Renal cortical epithelial cell (primary cell): ENCODE data around the gene CLMN. TPM values are rescaled to one million over a fixed set of nuclear protein-coding genes. Genes with fewer than 3 reads are reported as not detected.
"Not testable (repeated sequence)": the region's sequence is repeated elsewhere in the genome, so short reads cannot be mapped to it uniquely, and the experiment has no call there.

ENCODE experiments used
- DNase-seq: peaks from one replicate; pipeline ENCODE4 v3.0.0-alpha.2; 2011; ENCODE audit warnings: low read depth
- total RNA-seq: library from RNA; depleted of rRNA; stranded (reverse); fragments of >200 nt; gene quantifications from 2 replicates; pipeline ENCODE4 v1.2.3, GENCODE V29; 2014

The CLMN gene
- total RNA-seq, 1 donor from 2014 or later: 30.3 TPM

DNA sequence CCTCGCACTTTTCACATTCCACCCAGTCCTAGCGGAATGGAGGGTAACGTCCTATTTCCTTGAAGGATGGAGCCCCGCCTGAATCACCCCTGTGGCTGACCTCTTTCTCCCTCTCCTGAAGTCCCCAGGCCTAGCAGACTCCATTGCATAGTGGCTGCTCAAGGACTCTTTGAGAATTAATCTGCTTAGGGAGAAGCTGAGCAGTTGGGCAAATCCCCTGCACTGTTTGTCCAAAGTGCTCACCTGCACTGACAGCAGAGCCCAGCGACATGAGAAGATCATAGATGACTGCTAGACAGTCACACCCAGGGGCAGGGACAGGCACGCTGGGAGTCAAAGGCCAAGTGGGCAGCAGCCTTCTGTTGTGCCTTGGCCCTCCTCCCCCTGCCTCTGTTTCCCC lies 124.7 kb downstream of the CLMN start:
- DNase-seq: no peak

DNA sequence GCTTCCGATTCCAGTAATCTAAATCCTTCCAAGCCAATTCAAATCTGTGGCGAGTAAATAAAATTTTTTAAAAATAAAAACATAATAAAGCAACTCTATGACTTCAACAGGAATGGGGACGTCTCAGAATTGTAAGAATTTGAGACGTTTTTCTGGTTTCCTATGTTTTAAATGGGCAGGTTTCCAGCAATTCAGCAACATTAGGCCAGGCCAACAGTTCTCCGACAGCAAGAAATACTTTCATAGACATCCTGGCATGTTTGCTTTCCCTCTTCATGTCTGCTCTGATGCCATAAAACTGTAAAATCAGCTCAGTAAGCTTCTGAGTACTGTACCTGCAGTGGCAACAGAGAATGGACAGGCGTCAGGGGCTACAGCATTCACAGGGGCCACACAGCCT lies 126.6 kb downstream of the CLMN start:
- no peak for DNase-seq

DNA sequence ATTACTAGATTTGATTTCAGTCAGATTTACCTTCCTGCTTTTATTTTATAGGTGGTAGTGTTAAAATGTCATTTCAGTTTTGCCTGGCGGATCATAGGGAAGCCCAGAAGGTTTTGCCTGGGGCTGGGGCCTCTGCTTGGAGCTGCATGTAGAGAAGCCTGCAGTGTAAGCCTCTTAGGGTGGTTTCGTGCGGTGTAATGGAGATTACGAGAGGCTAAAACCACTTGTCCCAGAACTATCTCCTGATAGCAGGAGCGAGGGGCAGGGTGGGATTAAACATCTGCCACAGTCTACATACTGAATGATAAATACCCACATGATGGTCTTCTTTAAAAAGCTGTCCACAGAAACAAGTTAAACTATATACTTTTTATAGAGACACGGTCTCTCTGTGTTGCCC lies 127.4 kb downstream of the CLMN start:
- no peak for DNase-seq

DNA sequence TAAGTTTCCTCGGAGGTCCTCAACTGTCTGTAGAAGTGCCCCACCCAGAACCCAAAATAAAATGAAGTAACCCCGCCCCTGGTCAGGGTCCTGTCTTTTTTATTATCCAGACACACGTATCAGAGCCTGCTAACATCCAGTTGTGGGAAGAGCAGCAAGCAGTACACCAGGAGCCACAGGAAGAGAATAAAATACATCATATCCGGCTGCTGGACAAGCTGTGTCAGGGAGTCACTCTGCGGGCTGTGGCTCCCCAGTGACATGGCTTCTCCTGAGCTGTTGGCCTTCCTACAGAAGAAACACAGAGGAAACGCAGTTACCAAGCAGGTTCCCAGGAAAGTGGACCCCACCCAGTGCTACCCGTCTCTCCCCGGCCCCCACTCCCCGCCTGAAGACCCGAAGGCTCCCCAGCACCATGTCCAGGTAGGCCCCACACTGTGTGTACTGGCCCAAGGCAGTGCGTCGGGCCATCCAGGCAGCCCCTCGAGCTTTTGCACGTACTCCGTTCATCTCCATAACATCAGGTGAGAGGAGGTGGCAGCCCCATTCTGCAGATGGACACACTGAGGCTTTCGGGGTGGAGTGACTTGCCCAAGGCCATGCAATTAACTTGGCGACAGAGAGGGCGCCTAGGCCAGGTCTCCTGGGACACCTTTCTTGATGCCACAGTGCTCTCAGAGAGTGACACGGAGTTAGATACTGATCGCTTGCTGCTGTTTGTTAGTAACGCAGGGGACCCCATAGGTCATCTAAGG lies 128.1 kb downstream of the CLMN start:
- no peak for DNase-seq

DNA sequence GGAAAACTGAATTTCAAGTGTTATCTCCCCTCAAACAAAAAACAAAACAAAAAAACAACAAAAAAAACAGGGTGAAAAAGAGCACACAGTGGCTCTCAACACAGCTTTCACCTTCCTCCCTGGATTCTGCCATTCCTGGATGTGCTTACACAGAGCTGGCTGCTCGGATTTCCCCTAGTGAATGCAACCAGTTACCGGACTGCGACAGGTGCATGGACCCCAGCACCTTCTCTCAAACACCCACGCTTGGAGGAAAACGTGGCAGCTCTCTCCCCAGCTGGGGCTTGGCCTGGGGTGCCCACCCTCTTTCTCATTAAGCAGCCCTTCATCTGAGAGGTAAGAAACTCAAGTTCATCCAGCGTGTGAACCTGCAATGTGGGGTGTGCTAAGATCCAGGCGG lies 128.9 kb downstream of the CLMN start:
- DNase-seq: no peak

DNA sequence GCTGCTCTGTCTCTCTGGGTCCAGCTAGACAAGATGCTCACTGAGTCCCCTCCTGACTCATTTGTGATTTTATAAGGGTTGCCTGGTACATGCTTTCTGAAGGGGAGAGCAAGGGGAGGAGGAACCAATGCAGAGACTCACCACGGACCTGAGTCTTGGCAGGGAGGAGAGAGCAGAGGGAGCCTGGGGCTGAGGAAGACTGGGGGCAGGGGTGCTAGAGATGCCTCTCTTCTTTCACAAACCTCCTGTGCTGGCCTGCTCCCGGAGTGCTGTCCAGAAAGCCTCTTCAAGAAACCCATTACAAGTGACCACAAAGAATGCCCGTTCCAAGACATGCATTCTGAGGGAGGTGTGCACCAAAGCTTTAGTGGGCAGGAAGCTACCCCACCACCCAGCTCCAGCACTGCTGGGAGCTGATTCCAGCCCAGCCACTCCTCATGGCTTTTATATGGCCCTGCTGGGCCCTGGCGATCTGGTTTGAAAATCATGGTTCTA lies 129.3 kb downstream of the CLMN start:
- DNase-seq: no peak

DNA sequence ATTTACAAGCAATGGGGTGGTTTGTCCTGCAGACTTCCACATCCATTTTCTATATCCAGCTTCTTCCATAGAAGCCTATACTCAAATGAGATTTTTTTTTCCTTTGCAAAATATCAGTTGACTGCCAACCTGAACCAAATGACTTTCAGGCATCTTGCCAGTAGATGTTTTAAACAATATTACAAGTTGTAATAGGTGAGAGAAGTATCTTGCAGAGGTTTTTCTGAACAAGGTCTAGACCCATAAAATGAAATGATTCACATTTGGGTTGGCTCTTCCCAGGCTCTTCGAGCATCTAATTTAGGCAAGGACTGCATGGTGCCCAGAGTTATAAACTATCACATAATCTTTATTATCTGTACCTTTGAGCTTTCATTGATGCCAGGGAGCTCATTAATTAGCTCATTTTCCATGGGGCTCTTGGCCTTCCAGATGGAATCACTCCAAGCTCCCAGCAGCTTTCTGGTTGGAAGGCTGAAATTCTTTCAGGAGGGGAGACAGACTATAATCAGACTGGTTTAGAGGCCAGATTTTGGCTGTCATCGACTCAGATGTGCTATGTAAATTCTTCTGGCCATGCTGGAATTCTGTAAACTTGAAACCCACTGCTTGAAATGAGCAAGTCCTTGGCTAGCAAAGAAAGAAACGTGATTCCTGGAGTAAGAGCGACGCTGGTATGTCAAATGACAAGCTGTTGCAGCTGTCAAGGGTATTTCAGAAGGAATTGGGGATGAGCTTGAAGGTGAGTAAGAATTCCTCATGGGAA lies 130.2 kb downstream of the CLMN start:
- no peak for DNase-seq

DNA sequence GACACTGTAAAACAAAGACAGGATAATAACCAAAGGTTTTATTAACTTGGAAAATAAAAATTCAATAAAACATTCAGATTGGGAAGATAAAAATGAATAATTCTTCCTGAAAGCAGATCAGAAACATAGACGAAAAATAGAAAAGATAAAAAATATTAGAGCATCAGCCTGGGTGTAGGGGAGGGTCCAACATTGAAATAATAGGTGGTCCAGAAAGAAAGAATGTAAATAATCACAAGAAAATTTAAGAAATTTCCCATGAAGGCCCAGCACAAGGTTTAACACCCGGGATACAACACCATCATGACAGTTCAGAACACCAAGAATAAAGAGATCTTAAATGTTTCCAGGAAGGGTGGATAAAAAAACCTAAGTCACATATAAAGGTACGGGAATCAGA lies 131.3 kb downstream of the CLMN start:
- no peak for DNase-seq

DNA sequence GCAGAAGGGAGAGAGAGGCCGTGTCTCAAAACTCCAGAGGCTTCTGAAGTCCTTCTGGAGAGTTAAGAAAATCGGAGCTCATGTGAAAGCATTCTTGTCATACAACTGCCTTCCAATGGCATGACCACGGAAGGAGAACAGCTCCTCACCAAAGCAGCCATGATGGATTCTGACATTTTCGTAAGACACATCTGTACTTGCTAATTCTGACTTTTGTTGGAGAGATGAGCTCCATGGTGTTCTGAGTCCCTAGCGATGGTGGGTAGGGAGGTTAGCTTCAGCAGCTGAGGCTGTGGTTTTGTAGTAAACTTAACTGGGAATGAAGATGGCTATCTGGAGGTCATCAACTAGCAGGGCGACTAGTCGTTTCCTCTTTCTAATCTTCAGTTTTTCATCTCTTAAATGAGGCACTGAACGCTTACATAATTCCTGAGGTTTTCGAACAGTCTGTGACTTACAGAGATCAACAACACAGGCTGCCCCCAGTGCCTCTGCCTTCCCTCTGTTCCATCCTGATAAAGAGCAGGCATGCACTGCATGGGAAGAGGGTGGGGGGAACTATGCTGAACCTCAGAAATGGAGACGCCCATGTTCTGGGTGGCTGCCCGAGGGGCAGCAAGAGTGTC lies 133.8 kb downstream of the CLMN start:
- no peak for DNase-seq

DNA sequence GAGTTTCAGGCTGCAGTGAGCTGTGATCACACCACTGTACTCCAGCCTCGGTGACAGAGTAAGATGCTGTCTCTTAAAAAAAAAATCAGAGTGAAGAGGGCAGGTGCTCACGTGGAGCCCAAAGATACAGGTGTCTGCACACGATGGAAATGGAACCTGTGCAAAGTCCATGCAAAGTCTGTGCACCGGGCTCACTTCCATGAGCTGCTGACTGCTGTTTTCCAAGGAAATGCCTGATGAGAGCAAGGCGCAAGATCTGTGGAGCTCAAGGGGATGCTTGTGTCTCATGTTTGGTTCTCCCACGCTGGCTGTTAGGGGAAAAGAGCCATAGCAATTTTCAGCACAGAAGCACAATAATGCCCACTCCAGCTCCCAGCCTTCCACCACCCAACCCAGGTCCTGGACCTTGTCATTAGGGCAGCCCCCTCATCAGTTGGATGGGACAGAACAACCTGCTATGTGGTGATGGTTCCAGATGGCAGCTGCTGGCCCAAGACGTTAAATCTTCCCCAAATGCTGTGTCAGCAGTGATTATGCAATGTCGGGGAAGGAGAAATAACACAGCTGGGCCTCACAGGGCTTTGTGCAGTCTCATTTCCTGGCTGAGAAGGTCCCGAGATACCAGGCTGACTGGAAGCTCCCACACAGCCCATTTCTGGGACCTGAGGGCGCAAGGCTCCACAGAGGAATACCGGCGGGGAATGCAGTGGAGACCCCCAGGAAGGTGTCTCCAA lies 134.5 kb downstream of the CLMN start:
- DNase-seq: peak; percentile 58

DNA sequence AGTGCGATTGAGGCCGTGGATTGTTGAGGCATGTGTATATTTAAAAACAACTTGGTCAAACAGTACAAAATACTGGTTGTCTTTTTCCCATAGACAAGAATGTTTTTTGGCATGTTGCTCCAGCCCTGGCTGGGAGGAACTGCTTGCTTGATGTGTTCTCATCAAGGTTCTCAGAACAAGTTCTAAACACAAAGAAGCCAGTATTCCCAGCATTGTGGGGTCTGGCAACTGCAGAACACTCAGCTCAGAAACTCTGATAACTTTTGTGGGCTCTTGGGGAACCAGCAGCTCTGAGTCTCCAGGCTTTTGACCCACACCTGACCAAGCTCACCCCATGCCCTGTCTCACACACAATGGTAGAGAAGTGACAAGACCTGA lies 135.3 kb downstream of the CLMN start:
- peak; percentile 34 for DNase-seq

DNA sequence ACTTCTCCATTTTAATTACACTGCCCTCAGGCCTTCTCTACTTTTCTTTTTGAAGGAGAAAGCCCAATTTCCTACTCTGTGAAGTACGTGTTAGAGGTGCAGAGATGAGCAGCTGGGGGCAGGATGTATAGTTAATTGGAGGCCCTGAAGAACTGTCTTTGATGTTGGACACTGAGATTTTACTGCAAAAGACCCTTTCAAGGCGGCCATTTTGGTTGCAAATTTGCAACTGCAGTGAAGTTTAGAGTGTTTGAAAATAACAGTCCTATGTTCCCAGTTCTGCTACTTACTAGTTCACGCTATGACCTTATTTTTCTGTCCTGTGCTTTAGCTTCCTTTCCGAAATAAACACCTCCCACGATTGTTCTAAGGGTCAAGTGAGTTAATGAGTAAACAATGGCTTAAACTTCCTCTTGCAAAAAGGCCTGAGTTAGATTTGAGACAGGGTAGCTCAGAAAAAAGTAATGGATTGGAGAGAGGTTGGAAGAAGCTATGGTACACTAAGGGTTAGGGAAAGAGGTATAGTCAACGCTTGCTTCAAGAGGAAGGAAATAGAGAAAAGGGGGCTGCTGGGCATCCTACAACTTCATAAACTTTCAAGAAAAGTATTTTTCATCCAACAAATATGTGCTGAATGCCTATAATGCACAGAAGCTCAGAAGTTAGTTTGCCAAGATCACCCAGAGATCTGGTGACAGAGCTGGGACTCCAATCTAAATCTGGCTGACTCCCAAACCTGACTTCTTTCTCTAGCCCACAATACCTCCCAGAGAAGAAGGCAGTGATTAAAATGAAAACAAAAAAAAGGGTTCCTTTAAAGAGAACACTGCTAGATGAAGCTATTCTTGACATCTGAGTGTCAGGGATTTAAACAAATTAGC lies 135.9 kb downstream of the CLMN start:
- DNase-seq: peak; percentile 93

DNA sequence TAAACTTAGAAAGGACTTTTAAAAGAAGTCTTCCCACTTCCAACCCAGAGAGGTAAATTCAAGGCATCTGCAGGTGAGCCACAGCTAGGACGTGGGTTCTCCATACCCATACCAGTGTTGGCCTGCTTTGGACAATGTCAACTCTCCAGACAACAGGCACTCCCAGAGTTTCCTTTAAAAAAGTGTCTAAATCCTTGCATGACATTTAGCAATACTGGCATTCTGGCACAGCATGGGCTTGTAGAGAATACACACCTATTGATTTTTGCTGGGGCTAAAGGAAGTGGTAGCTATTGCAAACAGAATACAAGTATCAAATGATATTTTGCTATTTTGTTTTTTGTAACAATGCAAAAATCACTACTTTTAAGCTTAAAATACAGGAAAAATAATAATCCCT lies 136.6 kb downstream of the CLMN start:
- DNase-seq: no peak

DNA sequence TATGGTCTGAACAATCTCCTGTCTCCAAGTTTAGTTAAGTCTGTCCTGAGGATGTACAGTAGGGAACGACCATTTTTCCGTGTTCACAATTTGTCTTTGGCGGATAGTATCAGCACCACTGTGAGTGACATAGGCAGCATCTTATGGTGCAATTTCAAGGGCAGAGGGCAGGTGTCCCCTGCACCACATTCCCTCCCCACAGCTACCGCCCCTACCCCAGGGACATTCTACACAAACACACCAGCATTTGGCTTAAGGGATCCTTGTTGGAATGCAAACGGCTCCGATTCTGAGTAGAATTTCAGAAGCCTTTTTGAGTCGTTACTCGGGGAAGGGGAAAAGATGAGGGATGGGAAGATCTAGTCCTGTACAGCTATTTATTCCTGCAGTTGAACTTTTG lies 137.3 kb downstream of the CLMN start:
- no peak for DNase-seq

DNA sequence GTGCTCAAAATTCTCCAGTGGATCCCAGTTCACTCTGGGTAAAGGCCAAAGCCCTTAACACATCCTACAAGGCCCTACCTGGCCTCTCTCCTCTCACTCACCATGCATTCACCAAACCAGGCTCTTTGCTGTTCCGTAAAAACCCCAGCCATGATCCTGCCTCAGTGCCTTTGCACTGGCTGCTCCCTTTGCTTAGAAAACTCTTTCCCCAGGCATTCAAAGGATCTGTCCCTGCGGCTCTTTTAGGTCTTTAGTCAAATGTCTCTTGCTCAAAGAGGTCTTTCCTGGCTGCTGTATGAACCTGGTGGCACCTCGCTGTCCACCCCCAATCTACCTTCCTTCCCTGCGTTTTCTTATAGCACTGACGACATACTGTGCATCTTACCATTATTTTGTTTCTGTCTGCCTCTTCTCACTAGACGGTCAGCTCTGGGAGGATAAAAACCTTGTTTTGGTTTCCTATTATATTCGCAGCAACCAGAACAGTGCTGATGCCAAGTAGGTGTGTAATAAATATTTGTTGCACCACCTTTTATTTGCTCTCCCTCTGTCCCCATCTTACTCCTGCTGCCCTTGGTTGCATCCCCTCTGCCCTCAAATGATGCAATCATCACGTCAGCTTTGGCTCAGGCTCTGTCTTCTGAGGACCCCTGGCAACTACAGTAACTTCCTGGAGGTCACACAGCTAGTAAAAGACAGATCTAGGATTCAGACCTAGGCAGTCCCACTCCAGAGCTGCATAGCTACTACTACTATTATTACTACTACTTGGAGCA lies 138.6 kb downstream of the CLMN start:
- DNase-seq: no peak

DNA sequence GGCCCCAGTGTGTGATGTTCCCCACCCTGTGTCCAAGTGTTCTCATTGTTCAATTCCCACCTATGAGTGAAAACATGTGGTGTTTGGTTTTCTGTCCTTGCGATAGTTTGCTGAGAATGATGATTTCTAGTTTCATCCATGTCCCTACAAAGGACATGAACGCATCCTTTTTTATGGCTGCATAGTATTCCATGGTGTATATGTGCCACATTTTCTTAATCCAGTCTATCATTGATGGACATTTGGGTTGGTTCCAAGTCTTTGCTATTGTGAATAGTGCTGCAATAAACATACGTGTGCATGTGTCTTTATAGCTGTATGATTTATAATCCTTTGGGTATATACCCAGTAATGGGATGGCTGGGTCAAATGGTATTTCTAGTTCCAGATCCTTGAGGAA lies 144.0 kb downstream of the CLMN start:
- not testable (repeated sequence) for DNase-seq

DNA sequence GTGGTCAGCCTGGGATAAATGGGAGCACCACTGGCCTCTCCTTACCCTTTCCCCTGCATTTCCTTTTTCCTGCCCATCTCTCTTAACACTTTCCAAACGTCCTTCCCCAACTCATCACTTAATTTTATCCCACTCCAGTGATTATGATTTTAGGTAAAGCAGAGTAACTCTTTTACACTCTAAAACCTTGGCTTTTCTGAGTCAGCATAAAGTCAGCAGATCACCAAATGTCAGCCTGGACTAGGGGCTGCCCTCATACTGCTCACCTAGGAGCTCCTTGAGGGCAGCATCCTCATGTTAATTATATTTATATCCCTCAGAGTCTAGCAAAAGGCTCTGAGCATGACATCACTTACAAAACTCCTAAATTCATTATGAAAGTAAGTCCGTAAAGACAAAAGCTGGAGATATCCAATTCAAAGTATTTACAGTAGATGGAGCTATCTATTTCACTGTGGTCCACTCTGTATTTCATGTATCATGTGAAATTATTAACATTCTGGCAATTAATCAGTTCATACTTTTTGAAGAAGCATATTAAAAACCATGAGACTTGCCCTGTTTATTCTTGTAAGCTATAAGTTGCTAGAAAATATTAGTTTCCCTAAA lies 145.4 kb downstream of the CLMN start:
- DNase-seq: no peak

DNA sequence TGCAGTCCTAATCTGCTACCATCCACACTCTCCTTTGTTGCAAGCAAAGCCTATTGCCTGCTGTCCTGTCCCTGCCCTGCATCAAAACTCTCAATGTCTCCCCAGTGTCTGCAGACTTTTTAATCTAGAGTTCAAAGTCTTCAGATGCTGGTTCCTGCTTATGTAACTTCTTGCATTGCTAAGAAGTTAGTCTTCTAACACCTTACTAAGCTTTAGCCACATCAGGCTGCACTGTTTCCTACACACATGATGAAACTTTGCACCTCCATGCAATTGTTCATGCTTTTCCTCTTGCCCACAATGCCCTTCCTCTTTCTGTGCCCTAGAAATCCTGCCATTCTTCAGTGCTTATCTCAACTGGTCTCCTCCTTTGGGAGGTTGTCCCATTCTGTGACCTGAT lies 146.2 kb downstream of the CLMN start:
- DNase-seq: peak; percentile 47

DNA sequence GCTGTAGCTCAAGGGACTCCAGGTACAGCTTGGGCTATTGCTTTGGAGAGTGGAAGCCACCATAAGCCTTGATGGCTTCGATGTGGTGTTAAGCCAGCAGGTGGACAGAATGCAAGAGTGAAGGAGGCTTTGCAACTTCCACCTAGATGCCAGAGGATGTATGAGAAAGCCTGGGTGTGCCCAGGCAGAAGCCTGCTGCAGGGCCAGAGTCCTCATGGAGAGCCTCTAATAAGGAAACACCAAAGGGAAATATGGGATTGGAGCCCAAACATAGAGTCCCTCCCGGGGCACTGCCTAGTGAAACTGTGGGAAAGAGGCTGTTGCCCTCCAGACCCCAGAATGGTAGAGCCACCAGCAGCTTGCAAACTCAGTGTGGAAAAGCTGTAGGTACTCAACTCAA lies 152.5 kb downstream of the CLMN start:
- DNase-seq: no peak

DNA sequence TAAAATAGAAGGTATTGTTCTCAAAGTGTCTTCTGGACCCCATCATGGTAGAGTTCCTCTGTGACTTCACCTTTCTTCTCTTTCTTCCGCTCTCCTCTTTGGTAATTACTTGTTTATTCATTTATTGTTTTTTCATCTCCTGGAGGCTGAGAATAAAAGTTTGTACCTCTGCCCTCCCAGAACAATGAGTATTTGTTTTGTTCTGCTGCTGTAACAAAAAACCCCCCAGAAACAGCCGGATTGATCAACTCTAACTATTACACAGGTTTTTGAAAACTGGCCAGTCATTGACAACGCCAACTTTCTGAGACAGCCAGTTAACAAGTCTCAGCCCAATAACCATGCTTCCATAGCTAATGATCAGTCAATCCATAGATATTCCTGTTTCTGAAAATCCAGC lies 154.2 kb downstream of the CLMN start:
- DNase-seq: no peak
